Esophagus muscularis mucosa (tissue), 4 donors: Measurements from ENCODE around the gene FSD2. TPM values are rescaled to one million over a fixed set of nuclear protein-coding genes. Genes with fewer than 3 reads are reported as not detected.

Source experiments
- DNase-seq: peaks from one replicate; pipeline ENCODE4 v3.0.0-alpha.2; 2017; ENCODE audit errors: extremely low spot score
- H3K27ac ChIP-seq, 4 donors: fragments of 200-600 bp; sonication (generic); replicated peaks in 1 of 4; 1 replicate in 3 of 4; 2 replicates in 1 of 4; pipeline ENCODE4 v1.5.1; 2016 to 2019; ENCODE audit warnings: mild to moderate bottlenecking in 1 of 4
- H3K27me3 ChIP-seq, 4 donors: fragments of 200-600 bp; sonication (generic); one replicate each; pipeline versions ENCODE4 v1.5.1 to v1.6.0; 2016 to 2019
- H3K36me3 ChIP-seq, 4 donors: fragments of 200-600 bp; sonication (generic); one replicate each; pipeline ENCODE4 v1.5.1; 2016 to 2019
- H3K4me1 ChIP-seq, 4 donors: fragments of 200-600 bp; sonication (generic); one replicate each; pipeline ENCODE4 v1.5.1; 2016 to 2019
- H3K4me3 ChIP-seq, 4 donors: fragments of 200-600 bp; sonication (generic); 1 replicate in 2 of 4; 2 replicates in 2 of 4; pipeline ENCODE4 v1.5.1; 2016 to 2019; ENCODE audit warnings: mild to moderate bottlenecking in 4 of 4, moderate library complexity in 1 of 4
- H3K9me3 ChIP-seq, 4 donors: fragments of 200-600 bp; sonication (generic); 1 replicate in 3 of 4; 2 replicates in 1 of 4; pipeline ENCODE4 v1.5.1; 2016 to 2019
- EP300 ChIP-seq: sonication (generic); formaldehyde crosslinking; IDR thresholded peaks from one replicate; pipeline ENCODE4 v1.6.1; 2017; ENCODE audit warnings: antibody characterized with exemption
- POLR2A ChIP-seq: fragments of 450-650 bp; IDR thresholded peaks from one replicate; pipeline ENCODE4 v1.6.1; 2017; ENCODE audit warnings: antibody characterized with exemption, moderate library complexity, mild to moderate bottlenecking, low read depth
- POLR2AphosphoS5 ChIP-seq, 2 donors: sonication (generic); formaldehyde crosslinking; IDR thresholded peaks; one replicate each; pipeline ENCODE4 v1.6.1; 2017; ENCODE audit warnings: antibody characterized with exemption in 2 of 2
- WGBS: methylation state at CpG from one replicate; pipeline ENCODE4 v1.1.5; 2018; 5-methylcytosine and 5-hydroxymethylcytosine counted together
- intact Hi-C: fragments of 100-400 bp; cut with DNase I; formaldehyde crosslinking; loops from one replicate; pipeline ENCODE4 v1.15.1; 2023
- total RNA-seq, 4 donors: library from RNA; depleted of rRNA; stranded (reverse); fragments of >200 nt; gene quantifications; one replicate each; pipeline versions ENCODE4 v1.1.0 to v1.2.1, GENCODE V29; 2016
- TF ChIP-seq, protein P1 (sequence below), 3 experiments: fragments of 200-600 bp in 2 of 3; fragments of 450-650 bp in 1 of 3; sonication (generic) in 2 of 3; IDR thresholded peaks; one replicate each; pipeline ENCODE4 v1.5.1; 2017 to 2019; ENCODE audit warnings: antibody characterized with exemption in 3 of 3, mild to moderate bottlenecking in 2 of 3, moderate library complexity in 1 of 3

FSD2 gene
- total RNA-seq, 4 donors from 2014 or later, result not detected

DNA sequence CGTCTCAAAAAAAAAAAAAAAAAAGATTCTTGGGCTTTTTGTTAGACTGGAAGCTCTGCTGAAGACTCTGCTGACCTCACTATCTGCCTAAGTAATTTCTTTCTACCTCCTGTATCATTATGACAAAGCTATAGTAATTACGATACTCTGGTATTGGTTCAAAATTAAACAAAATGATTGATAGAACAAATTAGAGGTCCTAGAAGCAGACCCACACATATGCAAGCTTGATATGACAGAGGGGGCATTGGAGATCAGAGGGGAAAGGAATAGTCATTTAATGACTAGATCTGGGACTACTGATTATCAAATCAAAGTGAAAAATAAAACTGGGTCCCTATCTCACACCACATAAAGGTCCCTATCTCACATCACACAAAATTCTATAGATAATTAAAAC, 74.3 kb downstream of the FSD2 start:
- TF ChIP-seq POLR2AphosphoS5 (IDR thresholded peaks at IDR 0.05), result no peak
- no peak for TF ChIP-seq POLR2A
- TF ChIP-seq EP300, result no peak
- TF ChIP-seq, protein P1, sequence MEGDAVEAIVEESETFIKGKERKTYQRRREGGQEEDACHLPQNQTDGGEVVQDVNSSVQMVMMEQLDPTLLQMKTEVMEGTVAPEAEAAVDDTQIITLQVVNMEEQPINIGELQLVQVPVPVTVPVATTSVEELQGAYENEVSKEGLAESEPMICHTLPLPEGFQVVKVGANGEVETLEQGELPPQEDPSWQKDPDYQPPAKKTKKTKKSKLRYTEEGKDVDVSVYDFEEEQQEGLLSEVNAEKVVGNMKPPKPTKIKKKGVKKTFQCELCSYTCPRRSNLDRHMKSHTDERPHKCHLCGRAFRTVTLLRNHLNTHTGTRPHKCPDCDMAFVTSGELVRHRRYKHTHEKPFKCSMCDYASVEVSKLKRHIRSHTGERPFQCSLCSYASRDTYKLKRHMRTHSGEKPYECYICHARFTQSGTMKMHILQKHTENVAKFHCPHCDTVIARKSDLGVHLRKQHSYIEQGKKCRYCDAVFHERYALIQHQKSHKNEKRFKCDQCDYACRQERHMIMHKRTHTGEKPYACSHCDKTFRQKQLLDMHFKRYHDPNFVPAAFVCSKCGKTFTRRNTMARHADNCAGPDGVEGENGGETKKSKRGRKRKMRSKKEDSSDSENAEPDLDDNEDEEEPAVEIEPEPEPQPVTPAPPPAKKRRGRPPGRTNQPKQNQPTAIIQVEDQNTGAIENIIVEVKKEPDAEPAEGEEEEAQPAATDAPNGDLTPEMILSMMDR (IDR thresholded peaks at IDR 0.05), result no peak
- WGBS, result 95% methylated on average over 2 of the region's 2 CpGs

DNA sequence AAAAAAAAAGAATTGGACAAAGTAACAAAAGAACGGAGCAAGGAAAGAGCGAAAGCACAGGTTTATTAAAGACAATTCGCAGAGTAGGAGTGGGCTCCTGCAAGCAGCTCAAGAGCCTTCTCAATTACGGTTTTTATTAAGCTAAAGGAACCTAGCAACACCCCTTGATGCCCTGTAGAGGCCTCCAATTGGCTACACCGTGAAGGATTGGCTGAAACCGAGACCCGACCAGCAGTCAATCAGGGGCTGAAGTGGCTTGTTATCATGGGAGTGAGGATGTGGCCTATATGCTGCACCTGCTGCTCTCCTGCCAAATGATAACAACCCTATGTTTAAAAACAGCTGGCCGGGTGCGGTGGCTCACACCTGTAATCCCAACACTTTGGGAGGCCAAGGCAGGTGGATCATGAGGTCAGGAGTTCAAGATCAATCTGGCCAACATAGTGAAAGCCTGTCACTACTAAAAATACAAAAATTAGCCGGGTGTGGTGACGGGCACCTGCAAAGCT, 75.8 kb downstream of the FSD2 start:
- WGBS, result 92% methylated on average over 11 of the region's 11 CpGs
- Histone ChIP-seq H3K27me3 (no peaks in the 10 kb centered on the region), H3K4me3 (no peak overlapping the region), H3K36me3 (peaks cover 0 to 4% (median 2%) of the 10 kb centered on the region in 4 donors), H3K4me1 (no peaks in the 10 kb centered on the region), H3K9me3 (no peaks in the 10 kb centered on the region), H3K27ac (no peak overlapping the region)
- intact Hi-C loops, result no loop called here
- DNase-seq, result no peak
- TF ChIP-seq POLR2A, result no peak
- TF ChIP-seq, protein P1 (IDR thresholded peaks at IDR 0.05), result no peak
- no peak for TF ChIP-seq EP300
- no peak for TF ChIP-seq POLR2AphosphoS5 (IDR thresholded peaks at IDR 0.05)

More for the DNA sequence above, 74.3 kb downstream of the FSD2 start:
- H3K36me3 ChIP-seq, result peaks cover 0 to 12% (median 2%) of the 10 kb centered on the region in 4 donors
- H3K27ac ChIP-seq, result no peak overlapping the region
- intact Hi-C loops, result no loop called here
- no peaks in the 10 kb centered on the region for H3K9me3 ChIP-seq
- no peak for DNase-seq
- H3K4me1 ChIP-seq, result no peaks in the 10 kb centered on the region
- H3K4me3 ChIP-seq, result no peak overlapping the region
- no peaks in the 10 kb centered on the region for H3K27me3 ChIP-seq

DNA sequence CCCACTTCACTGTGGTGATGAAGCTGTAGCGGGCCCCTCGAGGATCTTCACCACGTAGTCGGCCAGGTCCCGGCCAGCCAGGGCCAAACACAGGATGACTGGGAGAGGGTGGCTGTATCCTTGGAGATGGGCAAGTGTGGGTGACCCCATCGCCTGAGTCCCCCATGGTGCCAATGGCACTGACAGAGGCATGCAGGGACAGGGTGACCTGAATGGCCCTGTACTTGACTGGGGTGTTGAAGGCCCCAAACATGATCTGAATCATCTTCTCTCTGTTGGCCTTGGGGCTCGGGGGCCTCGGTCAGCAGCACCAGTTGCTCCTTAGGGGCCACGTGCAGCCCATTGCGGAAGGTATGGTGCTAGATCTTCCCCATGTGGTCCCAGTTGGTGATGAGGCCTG, 79.1 kb downstream of the FSD2 start:
- intact Hi-C loops, result no loop called here
- no peak overlapping the region for H3K27ac ChIP-seq
- H3K27me3 ChIP-seq, result peaks cover 0 to 5% (median 0%) of the 10 kb centered on the region in 4 donors
- no peaks in the 10 kb centered on the region for H3K9me3 ChIP-seq
- TF ChIP-seq EP300, result no peak
- TF ChIP-seq, protein P1 (IDR thresholded peaks at IDR 0.05), result no peak
- TF ChIP-seq POLR2AphosphoS5 (IDR thresholded peaks at IDR 0.05), result no peak
- TF ChIP-seq POLR2A, result no peak
- no peak for DNase-seq
- H3K36me3 ChIP-seq, result no peaks in the 10 kb centered on the region
- H3K4me1 ChIP-seq, result no peaks in the 10 kb centered on the region
- H3K4me3 ChIP-seq, result no peak overlapping the region
- WGBS, result 97% methylated on average over 10 of the region's 10 CpGs

DNA sequence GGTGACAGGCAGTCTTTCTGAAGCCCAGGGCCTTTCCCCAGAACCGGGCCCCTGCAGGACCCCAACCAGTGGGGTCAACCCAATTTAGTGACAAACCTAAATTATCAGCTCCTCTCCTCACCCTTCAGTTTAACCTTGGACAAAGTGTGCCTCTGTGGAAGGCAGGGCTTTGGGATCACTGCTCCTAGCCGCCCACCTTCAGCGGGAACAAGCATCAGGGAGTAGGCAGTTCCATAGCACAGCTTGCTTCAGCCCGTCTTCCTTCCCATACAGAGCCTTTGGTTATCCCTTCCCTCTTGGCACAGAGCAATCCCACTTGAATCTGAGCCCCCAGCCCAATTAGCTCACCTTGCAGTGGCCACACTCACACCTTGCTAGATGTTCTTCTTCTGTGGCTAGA, 90.9 kb downstream of the FSD2 start:
- Histone ChIP-seq H3K27ac (no peak overlapping the region), H3K4me3 (no peak overlapping the region), H3K27me3 (peaks cover 0 to 23% (median 0%) of the 10 kb centered on the region in 4 donors), H3K9me3 (no peaks in the 10 kb centered on the region), H3K36me3 (no peaks in the 10 kb centered on the region), H3K4me1 (peaks cover 6 to 7% (median 6%) of the 10 kb centered on the region in 4 donors)
- 84% methylated on average over 4 of the region's 4 CpGs for WGBS
- TF ChIP-seq, protein P1 (IDR thresholded peaks at IDR 0.05), result no peak
- TF ChIP-seq POLR2AphosphoS5 (IDR thresholded peaks at IDR 0.05) (no peak), EP300 (no peak), POLR2A (no peak)
- intact Hi-C loops, result no loop called here
- no peak for DNase-seq

DNA sequence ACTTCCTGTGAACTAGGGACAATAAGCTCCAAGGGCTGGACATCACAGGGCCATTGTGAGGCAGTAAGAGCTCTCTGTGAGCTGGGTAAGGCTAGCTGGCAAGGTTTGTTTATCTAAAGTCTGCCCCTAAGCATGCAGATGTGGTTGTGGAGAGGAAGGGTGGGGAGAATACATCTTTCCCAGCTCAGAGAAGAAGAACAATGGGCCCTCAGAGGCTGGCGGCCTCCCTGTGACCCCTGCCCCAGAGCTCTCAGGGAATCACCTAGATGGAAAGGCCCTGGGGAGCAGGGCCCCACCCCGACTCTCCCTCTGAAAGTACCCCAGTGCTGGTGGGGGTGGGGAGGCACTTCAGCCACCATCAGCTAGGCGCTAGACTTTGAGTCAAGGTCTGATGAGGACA, 91.9 kb downstream of the FSD2 start:
- intact Hi-C loops, result no loop called here

More for the DNA sequence above, 91.9 kb downstream of the FSD2 start:
- 100% methylated on average over 1 of the region's 3 CpGs for whole genome bisulfite sequencing
- DNase-seq, result no peak
- TF ChIP-seq POLR2AphosphoS5 (IDR thresholded peaks at IDR 0.05) (no peak), POLR2A (no peak), EP300 (no peak)
- TF ChIP-seq, protein P1 (IDR thresholded peaks at IDR 0.05), result no peak
- peaks cover 0 to 22% (median 0%) of the 10 kb centered on the region in 4 donors for H3K27me3 ChIP-seq
- H3K27ac ChIP-seq, result no peak overlapping the region
- no peaks in the 10 kb centered on the region for H3K36me3 ChIP-seq
- no peaks in the 10 kb centered on the region for H3K9me3 ChIP-seq
- peaks cover 12 to 16% (median 15%) of the 10 kb centered on the region in 4 donors for H3K4me1 ChIP-seq
- H3K4me3 ChIP-seq, result no peak overlapping the region
